Central memory CD4-positive, alpha-beta T cell (primary cell): ENCODE data around the gene SCARB1.

Source experiments
- DNase-seq: peaks from one replicate; pipeline ENCODE4 v3.0.0; 2022

SCARB1 gene

DNA sequence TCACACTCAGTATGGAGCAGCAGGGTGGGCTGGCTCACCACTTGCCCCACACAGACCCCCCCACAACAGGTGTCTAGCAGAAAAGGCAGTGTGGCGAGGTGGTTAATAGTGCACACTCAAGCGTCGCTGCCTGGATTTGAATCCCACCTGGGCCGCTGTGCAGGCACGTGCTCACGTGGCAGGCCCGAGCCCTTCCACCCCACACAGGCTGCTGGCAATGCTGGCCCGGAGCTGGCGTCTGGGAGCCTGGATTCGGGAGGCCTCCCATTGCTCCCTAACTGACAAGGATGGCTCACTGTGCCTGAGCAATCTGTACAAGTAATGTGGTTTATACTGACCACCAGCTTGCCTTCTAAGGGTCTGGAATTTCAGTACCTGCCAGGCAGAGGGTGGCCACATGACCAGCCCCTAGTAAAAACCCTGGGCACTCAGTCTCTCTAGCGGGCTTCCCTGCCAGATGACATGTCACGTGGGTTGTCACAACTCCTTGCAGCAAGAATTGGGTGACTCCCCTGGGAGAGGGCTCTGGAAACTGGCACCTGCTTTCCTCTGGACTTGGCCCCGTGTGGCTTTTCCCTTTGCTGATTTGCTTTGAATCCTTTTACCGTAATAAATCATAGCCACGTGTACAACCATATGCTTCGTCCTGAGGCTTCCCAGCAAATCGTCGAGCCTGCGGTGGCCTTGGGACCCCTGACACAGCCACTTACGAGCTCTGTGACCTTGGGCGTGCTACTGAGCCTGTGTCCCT, 72.8 kb downstream of the SCARB1 start:
- DNase-seq, result no peak

DNA sequence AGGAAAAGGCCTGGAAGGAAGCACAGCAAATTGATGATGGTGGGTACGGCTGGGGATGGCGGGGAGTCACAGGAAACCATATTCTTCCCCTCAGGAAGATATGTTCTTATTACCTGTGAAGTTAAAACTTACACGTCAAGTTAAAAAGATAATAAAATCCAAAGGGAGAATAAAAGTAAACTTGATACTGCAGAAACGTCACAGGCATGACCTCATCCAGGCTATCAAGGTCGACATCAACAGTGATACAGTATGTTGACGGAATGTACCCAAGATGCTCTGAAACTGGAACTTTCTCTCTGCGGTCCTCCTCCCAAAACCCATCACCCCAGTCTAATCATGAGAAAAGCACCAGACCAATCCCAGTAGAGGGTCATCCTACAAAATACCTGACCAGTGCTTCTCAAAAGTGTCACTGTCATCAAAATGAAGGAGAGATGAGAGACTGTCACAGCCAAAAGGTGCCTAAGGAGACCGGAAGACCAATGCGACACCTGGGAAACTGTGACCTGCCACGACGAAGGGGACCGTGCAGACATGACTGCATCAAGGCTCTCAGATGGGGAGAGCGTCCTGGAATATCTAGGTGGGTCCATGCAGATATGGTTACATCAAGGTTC, 74.6 kb downstream of the SCARB1 start:
- no peak for DNase-seq

DNA sequence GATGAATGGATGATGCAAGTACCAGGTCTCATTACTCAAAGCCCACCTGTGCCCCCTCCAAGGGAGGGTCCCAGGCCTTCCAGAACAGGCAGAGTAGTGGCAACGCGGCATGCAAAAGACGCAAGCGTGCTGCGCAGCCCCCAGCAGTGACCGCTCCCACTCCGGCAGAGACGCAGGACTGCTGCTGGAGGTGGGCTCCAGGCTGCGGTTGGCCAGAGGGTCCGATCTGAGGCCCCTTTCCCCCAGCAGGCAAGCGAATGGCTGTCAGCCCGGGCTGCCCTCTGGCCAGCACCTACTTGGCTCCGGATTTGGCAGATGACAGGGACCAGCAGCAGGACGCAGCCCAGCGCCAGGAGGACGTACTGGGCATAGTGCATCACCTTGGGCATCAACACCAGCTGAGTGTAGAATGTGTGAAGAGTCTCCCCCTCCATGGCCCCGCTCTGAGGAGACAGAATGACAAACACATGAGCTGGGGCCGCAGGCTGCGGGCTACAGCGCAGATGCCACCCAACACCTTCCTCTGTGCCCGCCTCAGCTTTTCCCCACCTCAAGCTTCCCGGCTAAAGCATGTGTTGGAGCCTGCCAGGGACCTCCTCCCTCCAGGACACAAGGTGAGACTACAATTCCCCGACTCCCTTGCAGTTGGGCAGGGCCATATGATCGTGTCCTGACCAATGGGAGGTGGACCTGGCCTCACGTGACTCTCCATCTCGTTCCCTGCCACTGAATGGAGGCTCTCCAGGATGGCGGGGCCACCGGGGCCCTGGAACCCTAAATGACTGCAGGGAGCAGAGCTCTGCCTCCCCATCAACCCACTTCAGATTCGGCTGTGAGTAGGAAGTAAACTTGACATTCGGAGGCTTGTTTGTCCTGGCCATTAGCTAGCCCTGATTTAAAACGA, 77.4 kb downstream of the SCARB1 start:
- DNase-seq, result no peak

DNA sequence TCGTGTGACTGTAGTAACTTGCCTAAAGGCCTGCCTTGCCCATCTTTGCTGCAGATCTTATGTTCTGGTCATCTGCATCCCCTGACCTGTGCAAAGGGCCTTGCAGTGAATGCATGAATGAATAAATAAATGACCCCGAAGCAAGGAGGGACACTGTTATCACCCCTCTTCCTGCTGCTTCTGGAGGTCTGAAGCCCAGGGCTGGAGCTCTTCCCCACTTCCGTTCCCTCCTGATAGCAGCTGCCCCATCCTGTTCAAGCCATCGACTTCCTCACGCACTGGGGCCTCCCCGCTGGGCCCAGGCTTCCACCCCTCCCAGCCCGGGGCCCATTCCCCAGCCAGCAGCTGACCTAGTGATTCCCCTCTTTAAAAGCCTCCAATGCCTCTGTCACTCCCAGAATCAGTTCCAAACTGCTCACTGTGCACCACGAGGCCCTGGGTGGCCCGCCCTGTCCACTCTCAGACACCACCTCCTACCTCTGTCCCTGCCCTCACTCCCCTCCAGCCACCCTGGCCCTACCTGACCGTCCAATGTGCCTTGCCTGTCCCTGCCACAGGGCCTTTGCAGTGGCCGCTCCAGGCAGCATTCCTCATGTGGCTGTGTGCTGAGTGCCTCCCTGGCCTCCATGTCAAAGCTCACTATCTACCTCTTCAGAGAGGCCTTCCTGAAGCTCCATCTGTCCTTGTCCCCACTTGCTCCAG, 78.6 kb downstream of the SCARB1 start:
- no peak for DNase-seq

DNA sequence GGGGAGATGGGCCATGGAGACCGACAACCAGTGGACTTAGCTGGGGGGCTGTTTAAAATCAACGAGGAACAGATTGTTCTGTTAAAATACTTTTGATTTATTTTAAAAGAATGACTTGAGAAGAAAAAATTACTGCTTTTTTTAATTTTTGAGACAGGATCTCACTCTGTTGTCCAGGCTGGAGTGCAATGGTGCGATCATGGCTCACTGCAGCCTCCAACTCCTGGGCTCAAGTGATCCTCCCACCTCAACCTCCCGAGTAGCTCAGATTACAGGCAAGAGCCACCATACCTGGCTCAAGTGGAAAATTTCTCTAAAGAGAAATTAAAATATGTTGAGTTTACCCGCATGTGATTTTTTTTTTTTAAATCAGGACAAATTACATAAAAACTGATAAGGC, 80.6 kb downstream of the SCARB1 start:
- no peak for DNase-seq

DNA sequence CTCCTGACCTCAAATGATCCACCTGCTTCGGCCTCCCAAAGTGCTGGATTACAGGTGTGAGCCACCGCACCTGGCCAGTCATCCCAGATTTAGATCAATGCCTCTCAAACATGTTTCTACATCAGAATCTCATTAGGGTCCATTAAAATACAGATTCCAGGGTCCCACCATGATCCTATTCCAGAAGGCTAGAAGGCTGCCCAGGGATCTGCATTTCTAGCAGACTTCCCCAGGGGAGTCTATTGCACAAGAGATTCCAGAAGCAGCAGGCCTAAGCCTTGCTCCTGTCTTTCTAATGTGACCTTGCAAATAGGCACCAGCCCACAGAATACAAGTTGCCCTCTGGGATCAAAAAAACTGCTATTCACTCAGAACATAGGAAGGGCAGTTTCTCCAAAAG, 81.5 kb downstream of the SCARB1 start:
- DNase-seq, result no peak

DNA sequence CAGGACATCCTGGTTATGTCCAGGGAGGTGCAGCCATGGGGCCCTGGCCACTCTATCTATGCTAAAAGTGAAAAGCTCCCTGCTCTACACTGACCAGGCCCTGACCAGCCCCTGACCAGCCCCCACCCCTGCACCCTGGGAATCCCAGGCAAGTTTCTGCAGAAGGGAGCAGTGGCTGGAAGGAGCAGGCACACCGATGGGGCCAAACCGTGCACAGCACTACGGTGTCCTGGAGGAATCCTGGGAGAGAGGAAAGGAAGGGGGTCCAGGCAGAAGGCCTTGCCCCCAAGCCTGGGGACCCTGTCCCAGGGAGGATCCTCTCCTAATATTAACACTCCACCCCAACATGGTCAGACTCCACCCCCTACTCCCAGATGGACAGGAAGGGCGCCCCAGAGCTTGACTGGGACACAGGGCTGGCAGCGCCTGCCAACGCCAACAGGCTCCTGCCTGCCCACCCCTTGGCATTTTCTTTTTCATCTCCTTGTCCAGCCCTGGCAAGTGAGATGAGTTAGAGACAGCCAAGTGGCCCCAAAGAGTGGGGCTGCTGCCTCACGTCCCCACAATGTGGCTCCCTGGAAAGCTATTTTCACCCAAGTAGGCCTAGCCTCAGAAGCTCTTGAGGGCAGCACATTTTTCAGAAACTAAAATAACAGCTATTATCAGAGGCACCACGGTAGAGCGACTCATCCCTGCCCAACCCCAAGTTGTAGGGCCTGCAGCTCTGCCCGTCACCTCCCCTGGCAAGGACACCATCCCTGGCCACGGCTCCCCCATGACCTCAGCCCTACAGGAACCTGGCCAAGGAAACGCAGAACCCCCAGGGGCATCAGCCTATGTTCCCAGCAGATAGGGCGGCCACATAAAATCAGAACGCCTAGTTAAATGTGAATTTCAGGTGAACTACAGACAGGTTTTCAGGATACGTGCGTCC, 82.6 kb downstream of the SCARB1 start:
- DNase-seq, result no peak

DNA sequence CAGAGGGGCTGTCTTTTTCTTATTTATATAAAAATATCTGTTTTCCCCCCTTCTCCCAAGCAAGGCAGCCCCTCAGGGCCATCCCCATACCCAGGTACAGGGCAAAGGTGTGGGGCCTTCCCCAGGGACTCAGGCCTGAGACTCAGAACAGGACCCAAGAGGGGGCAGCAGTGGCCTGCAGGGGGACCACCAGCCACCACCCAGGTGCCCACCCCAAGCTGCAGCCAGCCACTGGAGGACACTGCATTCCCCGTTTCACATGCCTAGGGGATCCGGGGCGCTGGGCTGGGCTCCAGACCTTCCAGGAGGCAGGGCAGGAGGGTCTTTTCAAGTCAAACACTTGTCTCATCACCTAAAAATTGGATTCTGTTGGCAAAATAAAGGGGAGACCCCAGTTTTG, 83.3 kb downstream of the SCARB1 start:
- no peak for DNase-seq

DNA sequence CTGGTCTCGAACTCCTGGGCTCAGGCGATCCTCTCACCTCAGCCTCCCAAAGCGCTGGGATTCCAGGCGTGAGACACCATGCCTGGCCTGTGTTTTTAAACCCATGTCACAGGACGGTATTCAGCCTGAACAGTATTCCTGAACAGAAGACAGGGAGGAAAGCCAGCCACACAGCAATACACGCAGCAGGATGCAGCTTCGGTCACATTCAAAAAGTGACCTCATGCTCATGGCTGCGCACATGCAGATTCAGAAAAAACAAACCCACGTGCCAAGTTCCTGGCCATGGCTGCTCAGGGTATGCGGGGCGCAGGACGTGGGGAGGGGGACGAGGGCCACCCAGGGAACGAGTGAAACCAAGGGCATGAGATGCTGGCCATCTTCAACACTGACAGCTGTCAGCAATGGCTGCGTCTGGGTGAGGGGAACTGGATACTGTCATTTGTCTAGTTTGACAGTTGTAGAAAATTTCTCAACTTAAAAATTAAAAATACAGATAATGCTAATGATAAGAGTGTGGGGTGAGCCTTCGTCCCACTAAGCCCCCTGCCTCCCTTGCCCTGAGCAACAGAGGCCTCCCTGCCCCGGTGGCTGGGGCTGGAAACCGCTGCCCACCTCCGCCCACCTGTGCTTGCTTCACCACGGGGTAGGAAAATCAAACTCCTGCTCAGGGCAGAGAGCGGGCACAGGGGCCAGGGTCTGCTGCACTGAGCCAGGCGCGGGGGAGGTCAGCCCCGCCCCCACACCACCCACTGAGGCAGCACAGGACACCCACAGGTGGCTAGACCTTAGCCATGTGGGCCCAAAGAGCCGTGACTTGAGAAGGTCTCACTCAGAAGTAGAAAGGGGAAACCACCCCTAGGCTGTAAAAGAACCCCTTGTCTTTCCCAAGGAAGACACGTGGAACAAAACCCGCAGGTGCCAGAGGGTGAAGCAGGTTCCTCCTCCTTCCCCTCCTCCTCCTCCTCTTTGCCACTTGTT, 84.2 kb downstream of the SCARB1 start:
- DNase-seq, result no peak

DNA sequence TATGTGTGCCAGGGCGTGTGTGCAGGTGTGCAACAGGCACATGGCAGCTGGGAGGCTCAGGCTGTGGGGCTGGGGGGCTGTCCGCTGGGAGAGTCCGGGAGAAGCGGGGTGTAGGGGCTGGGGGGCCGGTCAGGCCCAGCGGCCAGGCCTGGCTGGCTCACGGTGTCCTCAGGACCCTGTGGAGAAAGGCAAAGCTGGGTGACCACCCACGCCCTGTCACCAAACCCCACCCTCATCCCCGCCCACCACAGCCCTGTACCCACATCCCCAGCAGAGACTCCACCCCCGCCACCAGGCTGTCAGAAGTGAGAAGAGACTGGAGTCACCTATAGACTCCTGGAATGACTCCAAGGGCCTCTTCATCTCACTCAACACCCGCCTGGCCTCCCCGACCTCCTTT, 85.3 kb downstream of the SCARB1 start:
- DNase-seq, result no peak

DNA sequence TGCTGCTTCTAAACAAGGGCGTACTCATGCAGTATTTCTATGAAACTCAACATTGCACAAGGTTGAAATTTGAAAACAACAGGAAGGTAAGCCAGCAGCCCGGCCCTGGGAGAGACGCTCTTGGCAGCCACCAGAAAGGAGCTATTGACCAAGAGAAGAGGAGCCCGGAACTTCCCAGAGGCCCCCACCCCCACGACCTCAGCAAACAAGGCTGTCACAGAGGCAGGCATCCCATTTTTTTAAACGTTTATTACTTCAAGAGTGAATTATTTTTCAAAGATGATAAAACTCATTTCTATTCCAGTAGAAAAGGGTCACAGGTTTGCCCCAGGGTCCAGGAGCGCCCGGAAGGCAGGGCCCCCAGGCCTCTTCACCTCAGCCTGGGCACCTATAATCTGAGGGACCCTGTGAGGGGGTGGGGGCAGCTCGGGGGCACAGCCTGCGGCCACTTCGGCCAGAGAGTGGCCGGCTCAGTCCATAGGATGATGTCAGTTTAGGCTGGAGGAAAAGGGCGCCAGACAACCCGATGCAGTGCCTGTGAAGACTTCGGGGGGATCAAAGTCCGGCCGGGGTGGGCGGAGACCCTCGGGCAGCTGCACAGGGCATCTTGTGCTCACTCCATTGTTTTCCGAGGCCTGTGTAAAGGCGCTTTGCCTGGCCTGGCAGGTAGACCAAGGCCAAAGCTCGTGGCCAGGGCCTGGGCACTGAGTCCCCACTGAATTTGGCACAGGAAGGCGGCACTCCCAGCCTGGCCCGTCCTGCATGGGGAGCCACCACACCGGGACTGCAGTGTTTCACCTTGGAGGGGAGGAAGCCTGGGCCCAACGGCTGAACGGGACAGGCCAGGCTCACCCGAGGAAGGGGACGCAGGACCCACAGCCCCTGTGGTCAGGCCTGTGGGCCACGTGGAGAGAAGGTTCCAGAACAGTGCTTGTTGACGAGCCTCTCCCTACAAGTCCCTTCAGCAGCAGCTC, 86.0 kb downstream of the SCARB1 start:
- no peak for DNase-seq

DNA sequence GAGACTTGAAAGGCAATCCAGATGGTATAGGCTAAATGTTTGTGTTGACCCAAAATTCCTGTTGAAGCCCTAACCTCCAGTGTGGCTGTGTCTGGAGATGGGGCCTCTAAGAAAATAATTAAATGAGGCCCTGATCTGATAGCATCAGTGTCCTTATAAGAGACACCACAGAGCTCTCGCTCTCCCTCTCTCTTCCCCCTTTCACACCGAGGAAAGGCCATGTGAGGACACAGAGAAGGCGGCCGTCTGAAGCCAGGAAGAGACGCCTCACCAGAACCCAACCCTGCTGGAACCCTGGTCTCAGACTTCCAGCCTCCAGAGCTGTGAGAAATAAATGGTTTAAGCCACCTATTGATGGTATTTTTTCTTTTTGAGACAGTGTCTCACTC, 87.5 kb downstream of the SCARB1 start:
- DNase-seq, result no peak

DNA sequence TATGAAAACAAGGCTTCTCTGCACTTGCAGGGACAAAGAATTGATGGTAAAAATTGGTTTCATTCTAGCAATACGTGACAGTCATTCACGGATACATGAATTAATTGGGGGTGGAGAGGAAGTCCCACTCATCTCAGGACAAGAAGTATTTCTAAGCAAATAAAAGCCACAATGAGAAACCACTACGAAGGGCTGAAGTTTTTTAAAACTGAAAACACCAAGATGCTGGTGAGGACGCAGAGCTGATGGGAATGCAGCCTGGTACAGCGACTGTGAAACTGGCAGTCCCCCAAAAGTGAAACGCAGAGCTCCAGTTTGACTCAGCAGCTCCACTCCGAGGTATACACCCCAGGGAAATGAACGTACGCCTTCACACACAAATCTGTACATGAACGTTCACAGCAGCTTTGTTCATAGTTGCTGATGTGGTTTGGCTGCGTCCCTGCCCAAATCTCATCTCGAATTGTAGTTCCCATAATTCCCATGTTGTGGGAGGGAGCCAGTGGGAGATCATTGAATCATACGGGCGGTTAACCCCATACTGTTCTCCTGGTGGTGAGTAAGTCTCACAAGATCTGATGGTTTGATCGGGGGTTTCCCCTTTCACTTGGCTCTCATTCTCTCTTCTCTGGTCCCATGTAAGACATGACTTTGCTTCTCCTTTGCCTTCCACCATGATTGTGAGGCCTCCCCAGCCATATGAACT, 89.0 kb downstream of the SCARB1 start:
- peak; percentile 17 for DNase-seq

DNA sequence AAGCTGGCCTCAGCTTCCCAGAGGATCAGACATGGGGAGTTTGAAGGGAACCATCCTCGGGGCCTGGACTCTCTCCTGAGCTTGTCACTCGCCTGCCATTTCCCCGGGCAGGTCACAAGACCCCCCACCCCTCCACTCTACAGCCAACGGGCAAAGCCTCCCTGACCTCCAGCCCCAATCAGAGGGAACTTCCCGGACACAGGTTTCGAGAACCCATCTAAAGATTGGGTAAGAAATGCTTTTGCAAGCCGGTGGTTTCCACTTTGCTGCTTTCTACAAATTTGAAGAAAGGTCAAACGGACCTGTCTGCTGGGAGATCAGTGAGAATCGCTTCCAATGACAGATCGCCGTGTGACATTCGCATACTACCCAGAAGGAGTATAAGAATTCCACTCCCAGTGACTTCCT, 89.6 kb downstream of the SCARB1 start:
- no peak for DNase-seq

DNA sequence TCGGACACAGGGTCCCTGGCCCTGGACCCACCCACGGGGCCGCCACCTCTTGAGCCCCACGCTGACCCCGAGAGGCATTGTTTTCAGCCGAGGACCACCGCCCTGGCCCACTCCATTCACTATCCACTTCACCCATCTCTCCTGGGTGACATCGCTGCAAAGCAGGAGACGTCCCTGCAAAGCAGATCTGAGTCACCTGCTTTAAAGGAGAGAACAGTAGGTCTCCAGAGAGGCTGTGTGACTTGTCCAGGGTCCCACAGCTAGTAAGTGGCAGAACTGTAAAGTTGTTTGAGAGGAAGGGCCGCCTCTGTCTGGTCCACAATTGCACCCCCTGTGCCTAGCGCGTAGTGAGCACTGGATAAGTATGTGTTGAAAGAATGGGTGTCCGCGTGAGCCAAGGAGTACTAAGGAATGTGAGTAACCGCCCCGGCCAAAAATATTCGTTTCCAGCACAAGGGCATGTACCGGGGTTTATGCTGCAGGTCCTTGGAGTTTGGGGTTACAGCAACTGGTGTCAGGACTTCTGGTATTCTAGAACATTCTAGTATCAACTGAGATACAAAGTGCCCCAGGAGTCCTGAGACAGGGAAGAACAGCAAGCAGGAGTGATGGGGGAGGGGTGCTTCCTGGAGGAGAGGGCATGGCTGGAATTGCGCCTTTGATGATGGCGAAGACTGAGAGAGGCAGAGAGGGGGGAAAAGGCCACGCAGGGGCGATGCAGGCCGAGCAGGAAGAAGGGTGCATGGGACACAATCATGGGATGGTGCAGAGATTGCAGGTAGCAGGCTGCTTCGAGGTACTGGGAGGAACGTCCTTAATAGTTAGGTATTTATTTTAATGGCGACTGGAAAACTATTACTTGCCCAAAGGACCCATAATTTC, 91.1 kb downstream of the SCARB1 start:
- no peak for DNase-seq

DNA sequence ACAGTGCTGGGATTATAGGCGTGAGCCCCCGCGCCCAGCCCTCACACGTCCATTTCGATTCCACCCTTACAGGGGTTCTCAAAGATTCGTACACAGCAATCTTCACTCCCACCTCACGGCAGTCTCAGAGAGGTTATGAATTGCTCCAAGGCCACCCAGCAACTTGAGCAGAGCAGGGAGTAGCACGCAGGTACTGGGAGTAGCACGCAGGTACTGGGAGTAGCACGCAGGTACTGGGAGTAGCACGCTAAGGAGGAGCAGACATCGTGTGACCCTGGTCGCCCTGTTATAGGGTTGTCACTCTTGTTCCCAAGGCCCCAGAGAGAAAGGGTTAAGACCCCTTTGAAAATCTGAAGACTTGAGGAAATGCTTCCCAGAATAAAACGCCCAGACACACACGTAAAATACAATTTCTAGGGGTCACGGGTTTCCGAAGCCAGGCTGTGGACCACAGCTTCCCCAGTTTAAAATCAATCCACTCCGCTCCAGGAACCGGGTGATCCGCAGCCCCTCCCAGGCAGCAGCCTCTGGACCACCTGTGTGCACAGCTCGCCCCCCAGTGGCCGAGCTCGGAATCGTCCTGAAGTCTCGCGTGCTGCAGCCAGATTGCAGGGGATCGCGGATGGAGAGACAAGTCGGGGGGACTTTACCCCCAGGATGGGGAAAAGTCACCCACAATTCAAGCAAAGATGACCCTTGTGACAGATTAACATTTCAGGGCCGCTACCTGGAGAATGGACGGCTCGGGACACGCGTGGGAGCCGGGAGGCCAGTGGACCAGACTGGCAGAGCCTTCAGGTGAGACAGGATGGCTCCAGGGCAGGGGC, 92.0 kb downstream of the SCARB1 start:
- DNase-seq, result peak; percentile 59

DNA sequence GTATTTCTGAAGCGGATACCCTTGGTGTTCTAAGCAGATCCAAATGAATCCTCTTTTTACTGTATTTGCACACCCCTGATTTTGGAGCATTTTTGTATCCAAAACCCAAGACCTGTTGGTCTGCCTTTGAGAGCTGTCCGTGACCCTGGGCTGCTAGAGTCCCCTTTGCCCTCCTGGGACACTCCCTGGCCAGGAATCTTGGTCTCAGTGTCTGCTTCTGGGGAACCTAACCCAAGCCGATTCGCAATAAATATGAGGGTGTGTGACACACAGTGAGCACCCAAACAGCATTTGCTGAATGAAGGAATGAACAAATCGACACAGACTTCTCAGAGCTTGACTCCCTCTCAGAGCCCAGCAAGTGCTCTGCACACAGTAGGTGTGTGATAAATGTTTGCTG, 92.9 kb downstream of the SCARB1 start:
- no peak for DNase-seq
